GM23248 (cell line): Measurements from ENCODE around the gene HSP90AB1.

ENCODE experiments used
- EZH2 ChIP-seq: fragments of 200-600 bp; sonication (generic); IDR thresholded peaks from 2 replicates; pipeline ENCODE4 v1.6.1; 2018; ENCODE audit warnings: antibody characterized with exemption, mild to moderate bottlenecking; ENCODE audit not compliant: insufficient read depth, poor library complexity, severe bottlenecking
- EZH2phosphoT487 ChIP-seq: fragments of 200-600 bp; sonication (generic); IDR thresholded peaks from 2 replicates; pipeline ENCODE4 v1.6.1; 2018; ENCODE audit warnings: antibody characterized with exemption, moderate library complexity, mild to moderate bottlenecking, low read depth; ENCODE audit not compliant: insufficient read depth

GRCh38 chr6:44219815-44220784 is 26.8 kb upstream of the HSP90AB1 start:
- TF ChIP-seq EZH2 (no peak), EZH2phosphoT487 (no peak)
